DOHH2 (cell line): ENCODE measurements around the gene RBM20.

ENCODE experiments used
- CTCF ChIP-seq: fragments of 200-600 bp; sonication (generic); IDR thresholded peaks from one replicate; pipeline ENCODE4 v1.5.1; 2014; ENCODE audit warnings: antibody characterized with exemption, mild to moderate bottlenecking, low read depth, low read length; ENCODE audit not compliant: poor library complexity, severe bottlenecking
- EZH2phosphoT487 ChIP-seq: fragments of 200-600 bp; sonication (generic); IDR thresholded peaks from 2 replicates; pipeline ENCODE4 v1.6.1; 2017; ENCODE audit warnings: borderline replicate concordance, mild to moderate bottlenecking, antibody characterized with exemption, low read length, moderate library complexity, mixed read lengths

DNA sequence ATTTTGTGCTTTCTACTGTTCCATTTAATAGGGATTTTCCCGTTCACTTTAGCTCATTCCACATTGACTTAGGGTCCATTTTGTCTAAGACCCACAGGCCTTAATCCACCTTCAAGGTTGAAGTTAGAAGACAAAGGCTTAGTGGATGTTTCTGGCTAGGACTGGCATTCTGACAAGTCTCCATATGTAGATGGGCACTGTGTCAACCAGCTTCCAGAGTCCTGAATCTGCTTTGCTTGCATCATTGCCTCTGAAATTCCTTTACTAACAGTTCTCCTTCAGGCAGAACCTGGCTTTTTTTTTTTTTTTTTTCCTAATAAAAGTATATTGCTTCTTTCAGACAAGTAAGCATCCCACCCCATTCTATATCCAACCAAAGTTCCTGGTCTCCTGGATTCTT, 158.0 kb downstream of the RBM20 start:
- TF ChIP-seq CTCF, result no peak
- TF ChIP-seq EZH2phosphoT487, result no peak
